Measurements from ENCODE around the gene NPY5R. TPM values are rescaled to one million over a fixed set of nuclear protein-coding genes. Genes with fewer than 3 reads are reported as not detected.

The NPY5R gene
- total RNA-seq, 1 experiment from 2014 or later: not detected

DNA sequence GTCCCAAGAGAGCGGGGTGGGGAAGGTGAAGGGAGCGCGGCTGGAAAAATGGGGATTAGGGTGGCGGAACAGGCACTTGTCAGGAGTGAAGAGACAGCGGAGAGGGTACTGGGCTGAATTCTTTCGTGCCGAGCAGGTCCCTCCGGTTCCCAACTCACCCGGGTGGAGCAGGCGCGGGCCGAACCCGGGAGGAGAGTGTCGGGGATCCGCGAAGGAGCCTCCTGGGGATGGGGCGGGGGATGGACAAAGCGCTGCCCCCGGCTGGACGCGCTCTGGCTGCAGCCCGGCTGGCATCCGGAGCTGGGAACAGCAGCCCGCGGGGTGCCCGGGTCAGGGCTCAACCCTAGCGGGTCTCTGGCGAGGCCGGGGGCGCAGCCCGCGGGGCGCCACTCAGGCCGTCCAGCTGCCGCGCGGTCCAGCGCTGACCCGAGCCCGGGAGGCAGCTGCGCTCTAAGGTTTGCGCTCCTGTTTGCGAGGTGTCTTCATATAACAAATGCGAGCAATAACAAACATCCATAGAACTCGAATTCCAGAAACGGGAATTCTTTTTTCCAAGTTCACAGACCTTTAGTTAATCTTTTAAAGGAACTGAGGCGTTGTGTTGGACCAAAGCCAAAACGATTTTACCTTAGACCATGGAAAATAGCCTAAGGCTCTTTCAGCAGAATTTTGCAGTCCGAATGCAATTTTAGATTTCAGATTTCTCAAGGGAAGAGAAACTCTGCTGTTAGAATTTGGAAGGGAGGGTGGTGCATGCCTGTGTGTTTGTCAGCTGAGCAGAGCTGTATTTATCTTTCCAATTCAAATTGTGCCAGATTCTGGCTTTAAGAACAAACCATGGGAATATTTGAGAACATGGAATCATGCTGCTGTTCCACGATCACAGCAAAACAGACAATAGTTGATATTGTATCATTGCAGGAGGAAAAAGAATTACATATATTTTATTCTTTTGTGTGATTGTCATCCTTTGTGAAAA is 744 bp downstream of the NPY5R start:
- H3K4me1 ChIP-seq: 0 out of 2 replicates have a peak, but pooled peaks cover 3% of the 10 kb centered on the region
- Mint-ChIP-seq H3K27ac (ENCODE audit: unreplicated experiment) (no peak overlapping the region), H3K36me3 (ENCODE audit: insufficient read depth, unreplicated experiment) (no peaks in the 10 kb centered on the region), H3K9me3 (ENCODE audit: unreplicated experiment) (no peaks in the 10 kb centered on the region), H3K4me1 (ENCODE audit: low read depth, unreplicated experiment) (no peaks in the 10 kb centered on the region), H3K27me3 (ENCODE audit: insufficient read depth, unreplicated experiment) (peaks cover 13% of the 10 kb centered on the region), H3K4me3 (ENCODE audit: unreplicated experiment) (no peak overlapping the region)
- no peak for DNase-seq
- H3K36me3 ChIP-seq (ENCODE audit: control insufficient read depth, insufficient read depth, low read length): no peaks in the 10 kb centered on the region
- CTCF ChIA-PET: no interaction called here
- POLR2A ChIA-PET: no interaction called here
- H3K4me3 ChIP-seq (ENCODE audit: low read depth, low read length): no peak overlapping the region; the same call in 1 of the 2 replicates
- intact Hi-C loops (cut with micrococcal nuclease; ENCODE audit: unreplicated experiment): no loop called here
- TF ChIP-seq, protein P1, sequence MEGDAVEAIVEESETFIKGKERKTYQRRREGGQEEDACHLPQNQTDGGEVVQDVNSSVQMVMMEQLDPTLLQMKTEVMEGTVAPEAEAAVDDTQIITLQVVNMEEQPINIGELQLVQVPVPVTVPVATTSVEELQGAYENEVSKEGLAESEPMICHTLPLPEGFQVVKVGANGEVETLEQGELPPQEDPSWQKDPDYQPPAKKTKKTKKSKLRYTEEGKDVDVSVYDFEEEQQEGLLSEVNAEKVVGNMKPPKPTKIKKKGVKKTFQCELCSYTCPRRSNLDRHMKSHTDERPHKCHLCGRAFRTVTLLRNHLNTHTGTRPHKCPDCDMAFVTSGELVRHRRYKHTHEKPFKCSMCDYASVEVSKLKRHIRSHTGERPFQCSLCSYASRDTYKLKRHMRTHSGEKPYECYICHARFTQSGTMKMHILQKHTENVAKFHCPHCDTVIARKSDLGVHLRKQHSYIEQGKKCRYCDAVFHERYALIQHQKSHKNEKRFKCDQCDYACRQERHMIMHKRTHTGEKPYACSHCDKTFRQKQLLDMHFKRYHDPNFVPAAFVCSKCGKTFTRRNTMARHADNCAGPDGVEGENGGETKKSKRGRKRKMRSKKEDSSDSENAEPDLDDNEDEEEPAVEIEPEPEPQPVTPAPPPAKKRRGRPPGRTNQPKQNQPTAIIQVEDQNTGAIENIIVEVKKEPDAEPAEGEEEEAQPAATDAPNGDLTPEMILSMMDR (IDR thresholded peaks at IDR 0.05; ENCODE audit: insufficient read depth in 1 of 2, low read depth in 1 of 2, low read length in 1 of 2, severe bottlenecking in 1 of 2, unreplicated experiment in 1 of 2): no peak
- no TSS peak for BruUV-seq (replicated peaks)
- H3K9me3 ChIP-seq: no peaks in the 10 kb centered on the region
- no peaks in the 10 kb centered on the region for H3K27me3 ChIP-seq (replicated peaks; ENCODE audit: control insufficient read depth, insufficient read depth, low read length)

DNA sequence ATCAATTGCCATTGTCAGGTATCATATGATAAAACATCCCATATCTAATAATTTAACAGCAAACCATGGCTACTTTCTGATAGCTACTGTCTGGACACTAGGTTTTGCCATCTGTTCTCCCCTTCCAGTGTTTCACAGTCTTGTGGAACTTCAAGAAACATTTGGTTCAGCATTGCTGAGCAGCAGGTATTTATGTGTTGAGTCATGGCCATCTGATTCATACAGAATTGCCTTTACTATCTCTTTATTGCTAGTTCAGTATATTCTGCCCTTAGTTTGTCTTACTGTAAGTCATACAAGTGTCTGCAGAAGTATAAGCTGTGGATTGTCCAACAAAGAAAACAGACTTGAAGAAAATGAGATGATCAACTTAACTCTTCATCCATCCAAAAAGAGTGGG is 7.0 kb downstream of the NPY5R start:
- no TSS peak for BruUV-seq (replicated peaks)
- POLR2A ChIA-PET: no interaction called here
- DNase-seq: no peak
- CTCF ChIA-PET: no interaction called here
- H3K4me3 Mint-ChIP-seq (ENCODE audit: unreplicated experiment): no peak overlapping the region
- H3K4me1 Mint-ChIP-seq (ENCODE audit: low read depth, unreplicated experiment): no peaks in the 10 kb centered on the region
- no peaks in the 10 kb centered on the region for H3K9me3 Mint-ChIP-seq (ENCODE audit: unreplicated experiment)
- peaks cover 15% of the 10 kb centered on the region for H3K27me3 Mint-ChIP-seq (ENCODE audit: insufficient read depth, unreplicated experiment)
- Histone ChIP-seq H3K27me3 (replicated peaks; ENCODE audit: control insufficient read depth, insufficient read depth, low read length) (no peaks in the 10 kb centered on the region), H3K4me1 (no peaks in the 10 kb centered on the region), H3K4me3 (ENCODE audit: low read depth, low read length) (no peak overlapping the region), H3K36me3 (ENCODE audit: control insufficient read depth, insufficient read depth, low read length) (no peaks in the 10 kb centered on the region), H3K9me3 (no peaks in the 10 kb centered on the region)
- H3K27ac Mint-ChIP-seq (ENCODE audit: unreplicated experiment): no peak overlapping the region
- intact Hi-C loops (cut with micrococcal nuclease; ENCODE audit: unreplicated experiment): no loop called here
- H3K36me3 Mint-ChIP-seq (ENCODE audit: insufficient read depth, unreplicated experiment): no peaks in the 10 kb centered on the region
- TF ChIP-seq, protein P1 (IDR thresholded peaks at IDR 0.05; ENCODE audit: insufficient read depth in 1 of 2, low read depth in 1 of 2, low read length in 1 of 2, severe bottlenecking in 1 of 2, unreplicated experiment in 1 of 2): no peak

DNA sequence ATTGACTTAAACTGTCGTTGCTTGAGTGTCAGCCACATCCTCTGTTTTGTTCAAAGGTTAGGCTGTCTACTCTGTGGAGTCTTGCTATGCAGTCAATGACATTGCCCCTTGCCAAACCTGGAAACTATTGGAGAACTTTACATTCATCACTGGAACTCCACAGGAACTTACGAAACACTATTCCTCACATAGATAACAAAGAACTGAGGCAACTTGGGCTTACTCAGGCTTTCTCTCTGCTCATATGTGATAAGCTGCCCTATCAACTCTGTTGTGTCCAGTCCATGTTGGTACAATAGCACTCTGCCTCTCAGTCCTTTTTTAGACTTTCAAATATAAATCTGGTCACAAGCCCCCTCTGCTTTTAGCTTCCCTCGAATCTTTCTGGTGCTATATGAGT is 9.4 kb downstream of the NPY5R start:
- Mint-ChIP-seq H3K4me1 (ENCODE audit: low read depth, unreplicated experiment) (no peaks in the 10 kb centered on the region), H3K9me3 (ENCODE audit: unreplicated experiment) (no peaks in the 10 kb centered on the region), H3K27ac (ENCODE audit: unreplicated experiment) (no peak overlapping the region), H3K27me3 (ENCODE audit: insufficient read depth, unreplicated experiment) (peaks cover 10% of the 10 kb centered on the region), H3K36me3 (ENCODE audit: insufficient read depth, unreplicated experiment) (no peaks in the 10 kb centered on the region), H3K4me3 (ENCODE audit: unreplicated experiment) (no peak overlapping the region)
- POLR2A ChIA-PET: no interaction called here
- no TSS peak for BruUV-seq (replicated peaks)
- Histone ChIP-seq H3K9me3 (no peaks in the 10 kb centered on the region), H3K36me3 (ENCODE audit: control insufficient read depth, insufficient read depth, low read length) (no peaks in the 10 kb centered on the region), H3K4me1 (no peaks in the 10 kb centered on the region), H3K4me3 (ENCODE audit: low read depth, low read length) (no peak overlapping the region), H3K27me3 (replicated peaks; ENCODE audit: control insufficient read depth, insufficient read depth, low read length) (no peaks in the 10 kb centered on the region)
- no peak for DNase-seq
- intact Hi-C loops (cut with micrococcal nuclease; ENCODE audit: unreplicated experiment): no loop called here
- TF ChIP-seq, protein P1 (IDR thresholded peaks at IDR 0.05; ENCODE audit: insufficient read depth in 1 of 2, low read depth in 1 of 2, low read length in 1 of 2, severe bottlenecking in 1 of 2, unreplicated experiment in 1 of 2): no peak
- CTCF ChIA-PET: no interaction called here
